OCI-LY7 (cell line): ENCODE measurements around the gene TTLL9. TPM values are rescaled to one million over a fixed set of nuclear protein-coding genes. Genes with fewer than 3 reads are reported as not detected.

Source experiments
- BruUV-seq: library from RNA; stranded (reverse); fragments of 400-500 nt; replicated peaks from 2 replicates; lab custom pipeline; 2021; lab: Mats Ljungman, UMichigan
- CTCF ChIA-PET: fragments of 300-600 bp; sonication (Branson Sonifier 250); formaldehyde crosslinking; loops from one replicate; lab custom pipeline; 2022; ENCODE audit warnings: antibody characterized with exemption; ENCODE audit not compliant: unreplicated experiment; lab: Charles Lee
- POLR2A ChIA-PET: fragments of 300-600 bp; sonication (Branson Sonifier 250); formaldehyde crosslinking; loops from one replicate; lab custom pipeline; 2022; ENCODE audit warnings: antibody characterized with exemption; lab: Charles Lee
- DNase-seq: peaks from one replicate; pipeline ENCODE4 v3.0.0-alpha.2; 2015; ENCODE audit warnings: low spot score
- H2AFZ ChIP-seq: fragments of 200-600 bp; sonication (generic), shearing (Covaris generic); 2 replicates; pipeline ENCODE4 v1.6.1; 2014; ENCODE audit warnings: mild to moderate bottlenecking, antibody characterized with exemption, low read length, moderate library complexity
- H3K27ac ChIP-seq: fragments of 200-600 bp; sonication (generic); 2 replicates; pipeline ENCODE4 v1.5.1; 2014; ENCODE audit warnings: mixed run types, low read depth, mild to moderate bottlenecking, moderate library complexity, low read length, inconsistent platforms; ENCODE audit not compliant: poor library complexity, severe bottlenecking
- H3K36me3 ChIP-seq: fragments of 200-600 bp; sonication (generic); 2 replicates; pipeline ENCODE4 v1.6.1; 2014; ENCODE audit warnings: mild to moderate bottlenecking, antibody characterized with exemption, low read length, moderate library complexity, mixed read lengths; ENCODE audit not compliant: insufficient read depth
- H3K4me1 ChIP-seq: fragments of 200-600 bp; sonication (generic); 2 replicates; pipeline ENCODE4 v1.5.1; 2014; ENCODE audit warnings: mild to moderate bottlenecking, low read length; ENCODE audit not compliant: insufficient read depth, poor library complexity, severe bottlenecking
- H3K4me2 ChIP-seq: fragments of 200-600 bp; sonication (generic); 2 replicates; pipeline ENCODE4 v1.6.1; 2014; ENCODE audit warnings: mild to moderate bottlenecking, low read length
- H3K4me3 ChIP-seq: fragments of 200-600 bp; sonication (generic); 2 replicates; pipeline ENCODE4 v1.5.1; 2014; ENCODE audit warnings: mild to moderate bottlenecking, low read depth, low read length; ENCODE audit not compliant: poor library complexity, severe bottlenecking
- H3K79me2 ChIP-seq: fragments of 200-600 bp; sonication (generic); 2 replicates; pipeline ENCODE4 v1.6.1; 2016; ENCODE audit warnings: low read depth, mild to moderate bottlenecking, low read length, moderate library complexity, mixed read lengths; ENCODE audit not compliant: insufficient read depth
- H3K9me2 ChIP-seq: fragments of 200-600 bp; sonication (generic); 2 replicates; pipeline ENCODE4 v1.6.1; 2016; ENCODE audit warnings: mild to moderate bottlenecking, low read length, mixed read lengths; ENCODE audit not compliant: insufficient read depth
- H3K9me3 ChIP-seq: fragments of 200-600 bp; sonication (generic); 2 replicates; pipeline ENCODE4 v1.6.1; 2014; ENCODE audit warnings: mild to moderate bottlenecking, mixed run types, low read length, mixed read lengths
- H4K20me1 ChIP-seq: fragments of 200-600 bp; sonication (generic); 2 replicates; pipeline ENCODE4 v1.6.1; 2014; ENCODE audit warnings: mild to moderate bottlenecking, antibody characterized with exemption, low read length, moderate library complexity, mixed read lengths; ENCODE audit not compliant: insufficient read depth
- CTCF ChIP-seq: fragments of 200-600 bp; sonication (generic); conservative IDR thresholded peaks from 2 replicates; pipeline ENCODE4 v1.5.1; 2014; ENCODE audit warnings: mild to moderate bottlenecking, antibody characterized with exemption, low read length, moderate library complexity, mixed read lengths
- EZH2phosphoT487 ChIP-seq: fragments of 200-600 bp; sonication (generic); IDR thresholded peaks from 2 replicates; pipeline ENCODE4 v1.6.1; 2018; ENCODE audit warnings: low read depth, borderline replicate concordance, mild to moderate bottlenecking, mixed run types, antibody characterized with exemption, low read length, moderate library complexity, mixed read lengths
- intact Hi-C: fragments of 100-400 bp; cut with micrococcal nuclease; formaldehyde crosslinking; loops from one replicate; pipeline ENCODE4 v1.10.0; 2022; ENCODE audit not compliant: unreplicated experiment
- total RNA-seq, 2 experiments: library from RNA; depleted of rRNA in 1 of 2; stranded (reverse); fragments of >200 nt in 1 of 2; shearing (Covaris generic) in 1 of 2; gene quantifications; 2 replicates each; pipeline ENCODE4 v1.2.3, GENCODE V29; 2014 to 2022

Gene TTLL9
- total RNA-seq, 2 experiments from 2014 or later = not detected

- Histone ChIP-seq H3K27ac (no peak overlapping the region), H3K79me2 (no peaks in the 10 kb centered on the region), H3K9me3 (no peaks in the 10 kb centered on the region), H3K4me2 (no peak overlapping the region), H3K4me1 (peaks cover 8% of the 10 kb centered on the region), H4K20me1 (no peaks in the 10 kb centered on the region), H3K36me3 (no peaks in the 10 kb centered on the region), H3K9me2 (no peaks in the 10 kb centered on the region), H2AFZ (no peak overlapping the region), H3K4me3 (no peak overlapping the region)
- CTCF ChIA-PET = interaction anchor here (0.7 to 0.9 kb wide), 2 partner anchors 23 to 319 kb away, joined by 3 to 17 read pairs; no protein-coding TSS in a partner anchor
- POLR2A ChIA-PET = interaction anchor here (0.6 kb wide), 1 partner anchor 237 kb away, joined by 11 read pairs; no protein-coding TSS in a partner anchor
- no peak for TF ChIP-seq CTCF
- no peak for TF ChIP-seq EZH2phosphoT487
- intact Hi-C loops = no loop called here
- no peak for DNase-seq
- no TSS peak for BruUV-seq
Measured at GRCh38 chr20:31830406-31830981, 39.9 kb upstream of the TTLL9 start.

- no peaks in the 10 kb centered on the region for H3K36me3 ChIP-seq
- H2AFZ ChIP-seq = no peak overlapping the region
- H4K20me1 ChIP-seq = no peaks in the 10 kb centered on the region
- no TSS peak for BruUV-seq
- no peak overlapping the region for H3K4me3 ChIP-seq
- no peak for DNase-seq
- TF ChIP-seq EZH2phosphoT487 (no peak), CTCF (no peak)
- no peaks in the 10 kb centered on the region for H3K9me3 ChIP-seq
- H3K4me2 ChIP-seq = no peak overlapping the region
- ChIA-PET CTCF (interaction anchor here (0.9 kb wide), 1 partner anchor 22 kb away, joined by 17 read pairs; no protein-coding TSS in a partner anchor), POLR2A (interaction anchor here (0.6 kb wide), 1 partner anchor 236 kb away, joined by 11 read pairs; no protein-coding TSS in a partner anchor)
- H3K79me2 ChIP-seq = no peaks in the 10 kb centered on the region
- intact Hi-C loops = no loop called here
- no peak overlapping the region for H3K27ac ChIP-seq
- H3K4me1 ChIP-seq = peaks cover 8% of the 10 kb centered on the region
- no peaks in the 10 kb centered on the region for H3K9me2 ChIP-seq
Measured at GRCh38 chr20:31831211-31831610, 39.2 kb upstream of the TTLL9 start.

GRCh38 chr20:31831771-31832306, 38.6 kb upstream of the TTLL9 start:
- POLR2A ChIA-PET = no interaction called here
- Histone ChIP-seq H3K9me2 (no peaks in the 10 kb centered on the region), H3K4me1 (peaks cover 8% of the 10 kb centered on the region), H4K20me1 (no peaks in the 10 kb centered on the region), H3K4me3 (no peak overlapping the region), H3K36me3 (no peaks in the 10 kb centered on the region), H3K4me2 (no peak overlapping the region), H3K9me3 (no peaks in the 10 kb centered on the region), H3K79me2 (no peaks in the 10 kb centered on the region), H3K27ac (no peak overlapping the region), H2AFZ (no peak overlapping the region)
- intact Hi-C loops = no loop called here
- no peak for TF ChIP-seq EZH2phosphoT487
- TF ChIP-seq CTCF = no peak
- CTCF ChIA-PET = no interaction called here
- DNase-seq = no peak
- BruUV-seq = no TSS peak
